ENCODE data around the gene CACNA1D. TPM values are rescaled to one million over a fixed set of nuclear protein-coding genes. Genes with fewer than 3 reads are reported as not detected.

The CACNA1D gene
- total RNA-seq, 3 donors from 2014 or later, result 0.96 to 50.3 (median 32.1) TPM

DNA sequence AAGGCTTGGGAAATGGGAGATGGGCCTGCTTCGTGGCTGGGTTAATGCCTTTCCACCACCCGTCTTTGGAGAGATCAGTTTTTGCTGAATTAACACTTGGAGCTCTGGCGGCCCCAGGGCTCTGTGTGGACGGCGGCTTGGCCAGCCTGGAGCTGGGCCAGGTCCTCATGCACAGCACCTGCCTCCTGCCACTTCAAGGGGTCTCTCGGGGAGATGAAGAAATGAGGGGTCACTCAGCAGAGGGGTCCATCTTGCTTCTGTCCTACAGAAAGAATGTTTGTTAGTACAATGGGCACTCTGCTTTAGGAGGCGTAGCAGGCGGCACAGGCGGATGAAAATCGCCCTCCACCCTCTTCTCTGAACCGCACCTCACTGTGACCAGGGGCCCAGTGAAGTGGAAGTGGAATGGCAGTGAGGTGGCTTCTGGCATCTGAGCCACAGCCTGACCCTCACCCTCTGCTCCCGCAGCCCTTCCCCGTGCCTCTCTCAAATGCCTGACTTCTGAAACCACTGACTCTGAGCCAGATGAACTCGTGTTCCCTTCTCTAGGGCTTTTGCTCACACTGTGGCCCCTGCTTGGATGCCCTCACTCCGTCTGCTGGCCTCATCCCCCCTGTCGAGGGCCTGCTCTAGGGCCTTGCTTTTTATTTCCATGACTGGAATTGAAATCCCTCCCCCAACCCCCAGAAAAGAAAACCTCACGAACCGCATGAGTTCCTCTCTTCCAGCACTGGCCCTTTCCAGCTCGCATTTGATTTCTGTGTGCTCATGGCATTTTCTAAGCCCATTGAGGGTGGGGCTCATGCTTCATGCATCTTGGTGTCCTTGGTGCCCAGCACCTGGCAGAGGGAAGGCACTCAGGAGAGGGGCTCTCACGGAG, 309.6 kb downstream of the CACNA1D start:
- no peak for DNase-seq (ENCODE audit: low spot score in 2 of 2)
- H3K36me3 ChIP-seq, result no peaks in the 10 kb centered on the region
- no peaks in the 10 kb centered on the region for H3K4me1 ChIP-seq
- H3K27ac ChIP-seq, result no peak overlapping the region
- TF ChIP-seq CTCF (IDR thresholded peaks at IDR 0.05), result no peak
- no peaks in the 10 kb centered on the region for H3K27me3 ChIP-seq
- no peaks in the 10 kb centered on the region for H3K9me3 ChIP-seq
- H3K4me3 ChIP-seq, result no peak overlapping the region
- intact Hi-C loops (cut with DNase I; ENCODE audit: low total_unique reads), result no loop called here

DNA sequence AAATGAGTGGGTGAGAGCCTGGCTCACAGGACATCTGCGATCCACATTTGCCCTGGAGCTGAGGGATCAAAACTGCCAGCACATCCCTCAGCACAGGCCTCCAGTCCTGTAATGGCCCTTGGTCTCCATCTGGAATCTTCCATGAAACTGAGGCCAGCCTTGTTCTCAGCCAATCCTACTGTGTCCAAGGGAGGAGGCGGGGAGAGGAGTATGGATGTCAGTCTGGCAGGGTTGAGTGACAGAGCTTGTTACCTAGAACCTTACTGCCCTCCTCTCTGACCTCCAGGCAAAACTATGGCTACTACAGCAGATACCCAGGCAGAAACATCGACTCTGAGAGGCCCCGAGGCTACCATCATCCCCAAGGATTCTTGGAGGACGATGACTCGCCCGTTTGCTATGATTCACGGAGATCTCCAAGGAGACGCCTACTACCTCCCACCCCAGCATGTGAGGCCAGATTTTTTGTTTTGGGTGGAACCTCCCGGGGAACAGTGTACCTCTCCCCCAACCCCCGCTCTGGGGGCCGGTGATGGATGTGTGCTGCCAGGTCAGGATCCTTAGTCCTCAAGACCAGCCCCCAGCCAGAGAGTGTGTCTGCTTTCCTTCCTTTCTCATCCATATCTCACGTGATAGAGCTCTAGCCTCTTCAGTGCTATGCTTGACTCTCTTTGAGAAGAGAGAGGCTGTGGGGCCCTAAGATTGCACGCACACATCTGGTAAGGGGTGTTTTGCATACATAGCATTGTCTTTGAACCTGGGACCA, 310.5 kb downstream of the CACNA1D start:
- Histone ChIP-seq H3K27ac (peak overlapping the region in 1 of 2 donors; percentile 19), H3K4me3 (no peak overlapping the region), H3K9me3 (no peaks in the 10 kb centered on the region), H3K27me3 (no peaks in the 10 kb centered on the region), H3K36me3 (no peaks in the 10 kb centered on the region), H3K4me1 (no peaks in the 10 kb centered on the region)
- DNase-seq (ENCODE audit: low spot score in 2 of 2), result no peak
- TF ChIP-seq POLR2AphosphoS5 (IDR thresholded peaks at IDR 0.05) (no peak), POLR2A (IDR thresholded peaks at IDR 0.05) (no peak)
- intact Hi-C loops (cut with DNase I; ENCODE audit: low total_unique reads), result no loop called here

DNA sequence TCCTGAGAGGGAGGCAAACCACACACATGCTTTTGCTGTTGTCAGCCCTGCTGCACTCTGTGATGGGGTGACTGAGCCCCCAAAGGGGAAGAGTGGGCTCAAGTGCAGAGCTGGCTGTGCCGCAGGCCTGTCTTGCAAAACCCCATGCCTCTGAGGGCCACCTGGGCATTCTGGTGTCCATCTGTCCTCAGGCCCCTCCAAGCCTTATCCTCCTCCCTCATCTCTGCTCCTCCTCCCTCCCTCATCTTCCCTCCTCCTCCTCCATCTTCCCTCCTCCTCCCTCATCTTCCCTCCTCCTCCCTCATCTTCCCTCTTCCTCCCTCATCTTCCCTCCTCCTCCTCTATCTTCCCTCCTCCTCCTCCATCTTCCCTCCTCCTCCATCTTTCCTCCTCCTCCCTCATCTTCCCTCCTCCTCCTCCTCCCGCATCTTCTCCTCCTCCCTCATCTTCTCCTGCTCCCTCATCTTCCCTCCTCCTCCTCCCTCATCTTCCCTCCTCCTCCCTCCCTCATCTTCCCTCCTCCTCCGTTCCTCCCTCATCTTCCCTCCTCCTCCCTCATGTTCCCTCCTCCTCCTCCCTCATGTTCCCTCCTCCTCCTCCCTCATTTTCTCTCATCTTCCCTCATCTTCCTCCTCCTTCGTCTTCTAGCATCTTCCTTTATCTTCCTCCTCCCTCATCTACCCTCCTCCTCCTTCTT, 311.2 kb downstream of the CACNA1D start:
- no peaks in the 10 kb centered on the region for H3K36me3 ChIP-seq
- no peak for TF ChIP-seq POLR2A (IDR thresholded peaks at IDR 0.05)
- no peak for TF ChIP-seq CTCF (IDR thresholded peaks at IDR 0.05)
- TF ChIP-seq POLR2AphosphoS5 (IDR thresholded peaks at IDR 0.05), result no peak
- no peak overlapping the region for H3K4me3 ChIP-seq
- H3K27ac ChIP-seq, result no peak overlapping the region
- no peaks in the 10 kb centered on the region for H3K9me3 ChIP-seq
- DNase-seq (ENCODE audit: low spot score in 2 of 2), result no peak
- H3K27me3 ChIP-seq, result no peaks in the 10 kb centered on the region
- no peaks in the 10 kb centered on the region for H3K4me1 ChIP-seq
- intact Hi-C loops (cut with DNase I; ENCODE audit: low total_unique reads), result no loop called here

- H3K9me3 ChIP-seq, result no peaks in the 10 kb centered on the region
- no peaks in the 10 kb centered on the region for H3K4me1 ChIP-seq
- no peak overlapping the region for H3K4me3 ChIP-seq
- TF ChIP-seq CTCF (IDR thresholded peaks at IDR 0.05), result no peak
- TF ChIP-seq POLR2A (IDR thresholded peaks at IDR 0.05), result no peak
- TF ChIP-seq POLR2AphosphoS5 (IDR thresholded peaks at IDR 0.05), result no peak
- no peak overlapping the region for H3K27ac ChIP-seq
- no peaks in the 10 kb centered on the region for H3K36me3 ChIP-seq
- no peaks in the 10 kb centered on the region for H3K27me3 ChIP-seq
- DNase-seq (ENCODE audit: low spot score in 2 of 2), result no peak
- intact Hi-C loops (cut with DNase I; ENCODE audit: low total_unique reads), result no loop called here
Observed at GRCh38 chr3:53806182-53807116, 312.0 kb downstream of the CACNA1D start.
